GM12878 (cell line): ENCODE measurements around the gene PKM. TPM values are rescaled to one million over a fixed set of nuclear protein-coding genes. Genes with fewer than 3 reads are reported as not detected.

Experiments
- BCL11A ChIP-seq: IDR thresholded peaks from 2 replicates; pipeline ENCODE4 v1.6.1; 2011; ENCODE audit warnings: low read depth, low read length
- BRCA1 ChIP-seq: IDR thresholded peaks from 2 replicates; pipeline ENCODE4 v1.6.1; 2011; ENCODE audit warnings: low read depth, low read length, improper control_type of control experiment
- FOS ChIP-seq: IDR thresholded peaks from 3 replicates; pipeline ENCODE4 v1.6.1; 2011; ENCODE audit warnings: borderline replicate concordance; ENCODE audit not compliant: insufficient read length; ENCODE audit errors: extremely low read depth
- MTA3 ChIP-seq: IDR thresholded peaks from 2 replicates; pipeline ENCODE4 v1.6.1; 2012; ENCODE audit warnings: low read length, inconsistent platforms, borderline replicate concordance
- NR2C1 ChIP-seq: fragments of 450-650 bp; IDR thresholded peaks from 2 replicates; pipeline ENCODE4 v1.6.1; 2017; ENCODE audit warnings: antibody characterized with exemption, mild to moderate bottlenecking, moderate library complexity
- NRF1 ChIP-seq: conservative IDR thresholded peaks from 2 replicates; pipeline ENCODE4 v1.6.1; 2011; ENCODE audit warnings: mild to moderate bottlenecking, low read depth, low read length, improper control_type of control experiment
- PBX3 ChIP-seq: IDR thresholded peaks from 2 replicates; pipeline ENCODE4 v1.6.1; 2011; ENCODE audit warnings: mild to moderate bottlenecking, low read depth, low read length, moderate library complexity; ENCODE audit not compliant: insufficient replicate concordance
- POLR2A ChIP-seq: IDR thresholded peaks from 2 replicates; pipeline ENCODE4 v1.6.1; 2011; ENCODE audit warnings: low read depth, mild to moderate bottlenecking, low read length
- POU2F2 ChIP-seq: IDR thresholded peaks from 3 replicates; pipeline ENCODE4 v1.6.1; 2011; ENCODE audit warnings: low read depth, mild to moderate bottlenecking, low read length, borderline replicate concordance
- RELA ChIP-seq: fragments of 450-650 bp; IDR thresholded peaks from 2 replicates; pipeline ENCODE4 v1.8.0; 2014; ENCODE audit warnings: borderline replicate concordance; ENCODE audit not compliant: partially characterized antibody
- REST ChIP-seq: IDR thresholded peaks from 2 replicates; pipeline ENCODE4 v1.6.1; 2012; ENCODE audit warnings: mild to moderate bottlenecking, low read depth, low read length
- RFX5 ChIP-seq: IDR thresholded peaks from 2 replicates; pipeline ENCODE4 v1.6.1; 2011; ENCODE audit warnings: low read depth, low read length, improper control_type of control experiment
- SMARCA5 ChIP-seq: fragments of 450-650 bp; IDR thresholded peaks from 2 replicates; pipeline ENCODE4 v1.6.1; 2017; ENCODE audit warnings: mild to moderate bottlenecking
- SREBF1 ChIP-seq: IDR thresholded peaks from 2 replicates; pipeline ENCODE4 v1.6.1; 2012; ENCODE audit warnings: mild to moderate bottlenecking, low read length
- TAF1 ChIP-seq: IDR thresholded peaks from 2 replicates; pipeline ENCODE4 v1.6.1; 2011; ENCODE audit warnings: mild to moderate bottlenecking, low read depth, low read length, borderline replicate concordance
- ZBTB11 ChIP-seq: fragments of 450-650 bp; formaldehyde crosslinking; IDR thresholded peaks from 2 replicates; pipeline ENCODE4 v1.5.0; 2022; ENCODE audit warnings: mild to moderate bottlenecking, missing genetic modification characterization
- ZNF384 ChIP-seq: IDR thresholded peaks from 2 replicates; pipeline ENCODE4 v1.6.1; 2012; ENCODE audit warnings: low read depth, mild to moderate bottlenecking, low read length, improper control_type of control experiment, borderline replicate concordance
- ZNF687 ChIP-seq: fragments of 450-650 bp; IDR thresholded peaks from 2 replicates; pipeline ENCODE4 v1.6.1; 2017; ENCODE audit warnings: mild to moderate bottlenecking, moderate library complexity
- polyA plus RNA-seq, 11 experiments: library from polyadenylated mRNA; depleted of rRNA in 4 of 11; unstranded in 6 of 11; stranded (reverse) in 5 of 11; fragments of >200 nt; fragmentation: Nextera tagmentation in 4 of 11; fragmentation: Illumina TruSeq in 1 of 11; extraction: Ambion mirVana in 4 of 11; extraction: Trizol in 1 of 11; gene quantifications; 1 replicate in 1 of 11; 2 replicates in 10 of 11; pipeline versions ENCODE4 v1.2.1 to v1.2.3, GENCODE V29; 2011 to 2016; ENCODE audit warnings: inconsistent platforms in 2 of 11, missing spikeins in 2 of 11, low read depth in 1 of 11
- total RNA-seq, 4 experiments: library from RNA; depleted of rRNA in 3 of 4; stranded (reverse); fragments of >200 nt in 3 of 4; fragmentation: Illumina TruSeq in 1 of 4; extraction: Trizol in 1 of 4; gene quantifications; 2 replicates each; pipeline versions ENCODE4 v1.2.1 to v1.2.3, GENCODE V29; 2013 to 2021

Gene PKM
- total and polyA plus RNA-seq, 10 of the 15 experiments (the other 5 are each of a cell fraction or from before 2014, with no cell fraction given) = 491 to 2,011 (median 1,433) TPM

GRCh38 chr15:72231066-72231832 lies at the start of gene PKM (continued):
- TF ChIP-seq PBX3 (peak; percentile 74), ZBTB11 (no peak), POLR2A (peak; percentile 95), RELA (no peak), ZNF687 (peak; percentile 87; the same call in 1 of the 2 replicates), BCL11A (no peak), REST (peak; percentile 59; the same call in 1 of the 2 replicates), ZNF384 (no peak), BRCA1 (no peak; the same call in 1 of the 2 replicates), NRF1 (no peak), SMARCA5 (peak; percentile 79), FOS (no peak), TAF1 (peak; percentile 99), MTA3 (no peak), NR2C1 (peak; percentile 79), SREBF1 (no peak), RFX5 (0 out of 2 replicates have a peak, but pooled peaks have one; percentile 51), POU2F2 (peak; percentile 97)
